HepG2 (cell line): ENCODE measurements around the gene XXYLT1. TPM values are rescaled to one million over a fixed set of nuclear protein-coding genes. Genes with fewer than 3 reads are reported as not detected.

Experiments used
- DNMT1 ChIP-seq: sonication (generic); formaldehyde crosslinking; IDR thresholded peaks from 2 replicates; pipeline ENCODE4 v1.5.1; 2020; ENCODE audit warnings: mild to moderate bottlenecking, missing genetic modification reagents
- DR1 ChIP-seq: sonication (generic); formaldehyde crosslinking; IDR thresholded peaks from 2 replicates; pipeline ENCODE4 v1.8.0; 2021; ENCODE audit warnings: mild to moderate bottlenecking, missing genetic modification reagents, inconsistent platforms
- HIVEP1 ChIP-seq: sonication (generic); formaldehyde crosslinking; IDR thresholded peaks from 2 replicates; pipeline ENCODE4 v1.4.0; 2020; ENCODE audit warnings: mild to moderate bottlenecking, missing genetic modification reagents
- HNRNPL ChIP-seq: fragments of 200-400 bp; formaldehyde crosslinking; IDR thresholded peaks from 2 replicates; pipeline ENCODE4 v1.6.1; 2017; ENCODE audit warnings: mild to moderate bottlenecking, low read depth, low read length
- RORA ChIP-seq: sonication (generic); formaldehyde crosslinking; IDR thresholded peaks from 2 replicates; pipeline ENCODE4 v1.5.0; 2020; ENCODE audit warnings: mild to moderate bottlenecking, missing genetic modification reagents, moderate library complexity
- STAG1 ChIP-seq: sonication (generic); formaldehyde crosslinking; IDR thresholded peaks from 2 replicates; pipeline ENCODE4 v1.4.0; 2020; ENCODE audit warnings: missing genetic modification reagents
- ZFP41 ChIP-seq: sonication (generic); formaldehyde crosslinking; IDR thresholded peaks from 2 replicates; pipeline ENCODE4 v1.4.0; 2020; ENCODE audit warnings: mild to moderate bottlenecking, missing genetic modification reagents, borderline replicate concordance
- ZFX ChIP-seq: sonication (generic); formaldehyde crosslinking; IDR thresholded peaks from 2 replicates; pipeline ENCODE4 v1.4.0; 2020; ENCODE audit warnings: mild to moderate bottlenecking, low read depth, missing genetic modification reagents, moderate library complexity
- ZNF138 ChIP-seq: sonication (generic); formaldehyde crosslinking; IDR thresholded peaks from 2 replicates; pipeline ENCODE4 v1.5.0; 2020; ENCODE audit warnings: mild to moderate bottlenecking, low read depth, missing genetic modification reagents
- ZNF274 ChIP-seq: sonication (generic); formaldehyde crosslinking; IDR thresholded peaks from 2 replicates; pipeline ENCODE4 v1.5.1; 2020; ENCODE audit warnings: mild to moderate bottlenecking, missing genetic modification reagents
- ZNF44 ChIP-seq: sonication (generic); formaldehyde crosslinking; IDR thresholded peaks from 2 replicates; pipeline ENCODE4 v1.5.1; 2020; ENCODE audit warnings: mild to moderate bottlenecking, missing genetic modification reagents
- ZNF777 ChIP-seq: sonication (generic); formaldehyde crosslinking; IDR thresholded peaks from 2 replicates; pipeline ENCODE4 v1.4.0; 2020; ENCODE audit warnings: missing genetic modification reagents
- polyA plus RNA-seq, 8 experiments: library from polyadenylated mRNA; depleted of rRNA in 3 of 8; stranded (reverse) in 7 of 8; unstranded in 1 of 8; fragments of >200 nt; fragmentation: Illumina TruSeq in 4 of 8; extraction: Trizol in 4 of 8; gene quantifications; 2 replicates each; pipeline versions ENCODE4 v1.2.1 to v1.2.3, GENCODE V29; 2011 to 2016; ENCODE audit warnings: low read depth in 4 of 8, missing spikeins in 1 of 8, mixed read lengths in 1 of 8; ENCODE audit not compliant: insufficient read depth in 1 of 8
- total RNA-seq, 5 experiments: library from RNA; depleted of rRNA; stranded (reverse); fragments of >200 nt; fragmentation: Illumina TruSeq; extraction: Trizol; gene quantifications; 2 replicates each; pipeline ENCODE4 v1.2.3, GENCODE V29; 2016; ENCODE audit warnings: low read depth in 1 of 5
- TF ChIP-seq, protein P1 (sequence below): sonication (generic); formaldehyde crosslinking; IDR thresholded peaks from 2 replicates; pipeline ENCODE4 v1.9.0; 2021; ENCODE audit warnings: missing genetic modification reagents, borderline replicate concordance
- TF ChIP-seq, protein P2 (sequence below): sonication (generic); formaldehyde crosslinking; IDR thresholded peaks from 2 replicates; pipeline ENCODE4 v1.4.0; 2020; ENCODE audit warnings: missing genetic modification reagents
- TF ChIP-seq, protein P3 (sequence below), 2 experiments: sonication (generic) in 1 of 2; formaldehyde crosslinking in 1 of 2; IDR thresholded peaks; 2 replicates each; pipeline versions ENCODE4 v1.4.0 to v1.6.1; 2018 to 2020; ENCODE audit warnings: missing genetic modification reagents in 2 of 2, borderline replicate concordance in 1 of 2, low read depth in 1 of 2, mild to moderate bottlenecking in 1 of 2, missing biosample characterization in 1 of 2
- TF ChIP-seq, protein P4 (sequence below): sonication (generic); formaldehyde crosslinking; IDR thresholded peaks from 2 replicates; pipeline ENCODE4 v1.8.1; 2023; ENCODE audit warnings: mild to moderate bottlenecking, missing genetic modification reagents
- TF ChIP-seq, protein P5 (sequence below): IDR thresholded peaks from 2 replicates; pipeline ENCODE4 v1.6.1; 2016; ENCODE audit warnings: mild to moderate bottlenecking
- TF ChIP-seq, protein P6 (sequence below), 2 experiments: fragments of 450-650 bp in 1 of 2; sonication (generic) in 1 of 2; formaldehyde crosslinking; IDR thresholded peaks; 2 replicates each; pipeline versions ENCODE4 v1.5.0 to v1.8.0; 2020 to 2022; ENCODE audit warnings: mild to moderate bottlenecking in 1 of 2, missing genetic modification reagents in 1 of 2
- TF ChIP-seq, protein P7 (sequence below): sonication (generic); formaldehyde crosslinking; conservative IDR thresholded peaks from 2 replicates; pipeline ENCODE4 v1.4.0; 2020; ENCODE audit warnings: missing genetic modification reagents

The XXYLT1 gene
- total and polyA plus RNA-seq, 2 of the 13 experiments (the other 11 are each of a cell fraction or from before 2014, with no cell fraction given) = 17.7 to 19.0 TPM

DNA sequence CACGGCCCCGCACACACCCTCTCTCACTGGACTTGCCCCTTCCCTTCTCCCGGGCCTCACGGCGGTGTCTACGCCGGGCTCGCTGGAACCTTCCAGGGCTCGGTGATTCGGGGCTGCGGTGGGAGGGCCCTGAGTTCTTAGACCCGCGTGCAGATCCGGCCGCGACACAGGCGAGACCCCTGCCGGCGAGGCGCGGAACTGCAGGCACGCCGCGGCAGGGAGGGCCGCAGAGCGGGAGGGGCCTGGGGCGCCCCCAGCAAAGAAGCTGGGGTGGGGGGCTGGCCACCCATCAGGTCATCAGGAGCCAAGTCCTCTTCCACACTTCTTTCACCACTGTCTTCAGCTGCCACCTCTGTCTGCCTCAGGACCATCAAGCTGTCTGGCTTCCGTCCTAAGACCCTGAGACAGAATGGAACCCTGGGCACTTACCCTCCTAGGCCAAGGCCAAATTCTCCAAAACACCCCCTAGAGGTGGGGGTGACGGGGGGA lies 164.5 kb downstream of the XXYLT1 start (continued):
- TF ChIP-seq, protein P1, sequence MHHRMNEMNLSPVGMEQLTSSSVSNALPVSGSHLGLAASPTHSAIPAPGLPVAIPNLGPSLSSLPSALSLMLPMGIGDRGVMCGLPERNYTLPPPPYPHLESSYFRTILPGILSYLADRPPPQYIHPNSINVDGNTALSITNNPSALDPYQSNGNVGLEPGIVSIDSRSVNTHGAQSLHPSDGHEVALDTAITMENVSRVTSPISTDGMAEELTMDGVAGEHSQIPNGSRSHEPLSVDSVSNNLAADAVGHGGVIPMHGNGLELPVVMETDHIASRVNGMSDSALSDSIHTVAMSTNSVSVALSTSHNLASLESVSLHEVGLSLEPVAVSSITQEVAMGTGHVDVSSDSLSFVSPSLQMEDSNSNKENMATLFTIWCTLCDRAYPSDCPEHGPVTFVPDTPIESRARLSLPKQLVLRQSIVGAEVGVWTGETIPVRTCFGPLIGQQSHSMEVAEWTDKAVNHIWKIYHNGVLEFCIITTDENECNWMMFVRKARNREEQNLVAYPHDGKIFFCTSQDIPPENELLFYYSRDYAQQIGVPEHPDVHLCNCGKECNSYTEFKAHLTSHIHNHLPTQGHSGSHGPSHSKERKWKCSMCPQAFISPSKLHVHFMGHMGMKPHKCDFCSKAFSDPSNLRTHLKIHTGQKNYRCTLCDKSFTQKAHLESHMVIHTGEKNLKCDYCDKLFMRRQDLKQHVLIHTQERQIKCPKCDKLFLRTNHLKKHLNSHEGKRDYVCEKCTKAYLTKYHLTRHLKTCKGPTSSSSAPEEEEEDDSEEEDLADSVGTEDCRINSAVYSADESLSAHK (CRISPR knock-in tag) = no peak
- no peak for TF ChIP-seq ZFP41
- TF ChIP-seq ZNF44 = no peak
- TF ChIP-seq, protein P2, sequence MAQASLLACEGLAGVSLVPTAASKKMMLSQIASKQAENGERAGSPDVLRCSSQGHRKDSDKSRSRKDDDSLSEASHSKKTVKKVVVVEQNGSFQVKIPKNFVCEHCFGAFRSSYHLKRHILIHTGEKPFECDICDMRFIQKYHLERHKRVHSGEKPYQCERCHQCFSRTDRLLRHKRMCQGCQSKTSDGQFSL (CRISPR knock-in tag) = no peak
- 0 out of 2 replicates have a peak, but pooled peaks have one; percentile 44 for TF ChIP-seq DNMT1 (CRISPR knock-in tag)
- no peak for TF ChIP-seq ZNF777 (CRISPR knock-in tag)
- TF ChIP-seq RORA (CRISPR knock-in tag) = no peak
- TF ChIP-seq DR1 (CRISPR knock-in tag) = no peak
- TF ChIP-seq, protein P3, sequence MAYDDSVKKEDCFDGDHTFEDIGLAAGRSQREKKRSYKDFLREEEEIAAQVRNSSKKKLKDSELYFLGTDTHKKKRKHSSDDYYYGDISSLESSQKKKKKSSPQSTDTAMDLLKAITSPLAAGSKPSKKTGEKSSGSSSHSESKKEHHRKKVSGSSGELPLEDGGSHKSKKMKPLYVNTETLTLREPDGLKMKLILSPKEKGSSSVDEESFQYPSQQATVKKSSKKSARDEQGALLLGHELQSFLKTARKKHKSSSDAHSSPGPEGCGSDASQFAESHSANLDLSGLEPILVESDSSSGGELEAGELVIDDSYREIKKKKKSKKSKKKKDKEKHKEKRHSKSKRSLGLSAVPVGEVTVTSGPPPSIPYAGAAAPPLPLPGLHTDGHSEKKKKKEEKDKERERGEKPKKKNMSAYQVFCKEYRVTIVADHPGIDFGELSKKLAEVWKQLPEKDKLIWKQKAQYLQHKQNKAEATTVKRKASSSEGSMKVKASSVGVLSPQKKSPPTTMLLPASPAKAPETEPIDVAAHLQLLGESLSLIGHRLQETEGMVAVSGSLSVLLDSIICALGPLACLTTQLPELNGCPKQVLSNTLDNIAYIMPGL (CRISPR knock-in tag; IDR thresholded peaks at IDR 0.05; ENCODE audit: borderline replicate concordance in 1 of 2, low read depth in 1 of 2) = peak; percentile 62 to 65; a peak in 3 of 4 replicates
- TF ChIP-seq HIVEP1 (CRISPR knock-in tag) = peak; percentile 66; the same call in 1 of the 2 replicates
- peak; percentile 62; the same call in 1 of the 2 replicates for TF ChIP-seq ZNF274 (CRISPR knock-in tag)
- TF ChIP-seq, protein P4, sequence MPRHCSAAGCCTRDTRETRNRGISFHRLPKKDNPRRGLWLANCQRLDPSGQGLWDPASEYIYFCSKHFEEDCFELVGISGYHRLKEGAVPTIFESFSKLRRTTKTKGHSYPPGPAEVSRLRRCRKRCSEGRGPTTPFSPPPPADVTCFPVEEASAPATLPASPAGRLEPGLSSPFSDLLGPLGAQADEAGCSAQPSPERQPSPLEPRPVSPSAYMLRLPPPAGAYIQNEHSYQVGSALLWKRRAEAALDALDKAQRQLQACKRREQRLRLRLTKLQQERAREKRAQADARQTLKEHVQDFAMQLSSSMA (CRISPR knock-in tag) = no peak
- TF ChIP-seq, protein P5, sequence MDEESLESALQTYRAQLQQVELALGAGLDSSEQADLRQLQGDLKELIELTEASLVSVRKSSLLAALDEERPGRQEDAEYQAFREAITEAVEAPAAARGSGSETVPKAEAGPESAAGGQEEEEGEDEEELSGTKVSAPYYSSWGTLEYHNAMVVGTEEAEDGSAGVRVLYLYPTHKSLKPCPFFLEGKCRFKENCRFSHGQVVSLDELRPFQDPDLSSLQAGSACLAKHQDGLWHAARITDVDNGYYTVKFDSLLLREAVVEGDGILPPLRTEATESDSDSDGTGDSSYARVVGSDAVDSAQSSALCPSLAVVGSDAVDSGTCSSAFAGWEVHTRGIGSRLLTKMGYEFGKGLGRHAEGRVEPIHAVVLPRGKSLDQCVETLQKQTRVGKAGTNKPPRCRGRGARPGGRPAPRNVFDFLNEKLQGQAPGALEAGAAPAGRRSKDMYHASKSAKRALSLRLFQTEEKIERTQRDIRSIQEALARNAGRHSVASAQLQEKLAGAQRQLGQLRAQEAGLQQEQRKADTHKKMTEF (CRISPR knock-in tag) = peak; percentile 57; the same call in 1 of the 2 replicates
- no peak for TF ChIP-seq HNRNPL
- TF ChIP-seq STAG1 (CRISPR knock-in tag) = peak; percentile 94
- TF ChIP-seq ZFX (CRISPR knock-in tag) = no peak
- TF ChIP-seq, protein P6, sequence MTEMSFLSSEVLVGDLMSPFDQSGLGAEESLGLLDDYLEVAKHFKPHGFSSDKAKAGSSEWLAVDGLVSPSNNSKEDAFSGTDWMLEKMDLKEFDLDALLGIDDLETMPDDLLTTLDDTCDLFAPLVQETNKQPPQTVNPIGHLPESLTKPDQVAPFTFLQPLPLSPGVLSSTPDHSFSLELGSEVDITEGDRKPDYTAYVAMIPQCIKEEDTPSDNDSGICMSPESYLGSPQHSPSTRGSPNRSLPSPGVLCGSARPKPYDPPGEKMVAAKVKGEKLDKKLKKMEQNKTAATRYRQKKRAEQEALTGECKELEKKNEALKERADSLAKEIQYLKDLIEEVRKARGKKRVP (CRISPR knock-in tag; IDR thresholded peaks at IDR 0.05) = no peak
- TF ChIP-seq ZNF138 (CRISPR knock-in tag) = no peak
- TF ChIP-seq, protein P7, sequence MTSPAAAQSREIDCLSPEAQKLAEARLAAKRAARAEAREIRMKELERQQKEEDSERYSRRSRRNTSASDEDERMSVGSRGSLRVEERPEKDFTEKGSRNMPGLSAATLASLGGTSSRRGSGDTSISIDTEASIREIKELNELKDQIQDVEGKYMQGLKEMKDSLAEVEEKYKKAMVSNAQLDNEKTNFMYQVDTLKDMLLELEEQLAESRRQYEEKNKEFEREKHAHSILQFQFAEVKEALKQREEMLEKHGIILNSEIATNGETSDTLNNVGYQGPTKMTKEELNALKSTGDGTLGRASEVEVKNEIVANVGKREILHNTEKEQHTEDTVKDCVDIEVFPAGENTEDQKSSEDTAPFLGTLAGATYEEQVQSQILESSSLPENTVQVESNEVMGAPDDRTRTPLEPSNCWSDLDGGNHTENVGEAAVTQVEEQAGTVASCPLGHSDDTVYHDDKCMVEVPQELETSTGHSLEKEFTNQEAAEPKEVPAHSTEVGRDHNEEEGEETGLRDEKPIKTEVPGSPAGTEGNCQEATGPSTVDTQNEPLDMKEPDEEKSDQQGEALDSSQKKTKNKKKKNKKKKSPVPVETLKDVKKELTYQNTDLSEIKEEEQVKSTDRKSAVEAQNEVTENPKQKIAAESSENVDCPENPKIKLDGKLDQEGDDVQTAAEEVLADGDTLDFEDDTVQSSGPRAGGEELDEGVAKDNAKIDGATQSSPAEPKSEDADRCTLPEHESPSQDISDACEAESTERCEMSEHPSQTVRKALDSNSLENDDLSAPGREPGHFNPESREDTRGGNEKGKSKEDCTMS (CRISPR knock-in tag) = no peak
